ENCODE measurements around the gene MKI67.

MKI67 gene

GRCh38 chr10:128166151-128166550 lies 39.9 kb upstream of the MKI67 start:
- no peak for TF ChIP-seq ZNF274 (IDR thresholded peaks at IDR 0.05; ENCODE audit: low read depth, low read length)
- no peak overlapping the region for H3K4me3 ChIP-seq (ENCODE audit: insufficient read length, low read depth)
- H3K9me3 ChIP-seq (ENCODE audit: insufficient read depth, low read length) = no peaks in the 10 kb centered on the region
- H3K27me3 ChIP-seq (ENCODE audit: insufficient read depth, insufficient read length) = no peaks in the 10 kb centered on the region
- no peaks in the 10 kb centered on the region for H3K36me3 ChIP-seq (ENCODE audit: insufficient read depth, insufficient read length, low read length)
- no peak for DNase-seq (ENCODE audit: low read depth, low spot score)
- peaks cover 3% of the 10 kb centered on the region for H3K4me1 ChIP-seq (ENCODE audit: insufficient read depth, insufficient read length)
- H3K9ac ChIP-seq (ENCODE audit: insufficient read length, low read depth) = no peak overlapping the region

GRCh38 chr10:128165536-128165935 lies 39.3 kb upstream of the MKI67 start:
- no peaks in the 10 kb centered on the region for H3K27me3 ChIP-seq (ENCODE audit: insufficient read depth, insufficient read length)
- H3K4me3 ChIP-seq (ENCODE audit: insufficient read length, low read depth) = no peak overlapping the region
- TF ChIP-seq YY1 (IDR thresholded peaks at IDR 0.05; ENCODE audit: insufficient read depth, insufficient read length) (no peak), SUZ12 (IDR thresholded peaks at IDR 0.05; ENCODE audit: extremely low read depth, insufficient read depth, insufficient read length) (no peak), ZNF274 (IDR thresholded peaks at IDR 0.05; ENCODE audit: low read depth, low read length) (no peak)
- no peak for DNase-seq (ENCODE audit: low read depth, low spot score)
- no peak overlapping the region for H3K9ac ChIP-seq (ENCODE audit: insufficient read length, low read depth)
- no peaks in the 10 kb centered on the region for H3K36me3 ChIP-seq (ENCODE audit: insufficient read depth, insufficient read length, low read length)
- no peaks in the 10 kb centered on the region for H3K9me3 ChIP-seq (ENCODE audit: insufficient read depth, low read length)
- peaks cover 3% of the 10 kb centered on the region for H3K4me1 ChIP-seq (ENCODE audit: insufficient read depth, insufficient read length)

- DNase-seq (ENCODE audit: low read depth, low spot score) = no peak
- H3K4me1 ChIP-seq (ENCODE audit: insufficient read depth, insufficient read length) = peaks cover 3% of the 10 kb centered on the region
- H3K27me3 ChIP-seq (ENCODE audit: insufficient read depth, insufficient read length) = no peaks in the 10 kb centered on the region
- no peaks in the 10 kb centered on the region for H3K36me3 ChIP-seq (ENCODE audit: insufficient read depth, insufficient read length, low read length)
- no peaks in the 10 kb centered on the region for H3K9me3 ChIP-seq (ENCODE audit: insufficient read depth, low read length)
- no peak for TF ChIP-seq YY1 (IDR thresholded peaks at IDR 0.05; ENCODE audit: insufficient read depth, insufficient read length)
- TF ChIP-seq SUZ12 (IDR thresholded peaks at IDR 0.05; ENCODE audit: extremely low read depth, insufficient read depth, insufficient read length) = no peak
- TF ChIP-seq ZNF274 (IDR thresholded peaks at IDR 0.05; ENCODE audit: low read depth, low read length) = no peak
- no peak overlapping the region for H3K4me3 ChIP-seq (ENCODE audit: insufficient read length, low read depth)
- no peak overlapping the region for H3K9ac ChIP-seq (ENCODE audit: insufficient read length, low read depth)
Measured at GRCh38 chr10:128163701-128164100, 37.5 kb upstream of the MKI67 start.

- Histone ChIP-seq H3K4me1 (ENCODE audit: insufficient read depth, insufficient read length) (peaks cover 7% of the 10 kb centered on the region), H3K4me3 (ENCODE audit: insufficient read length, low read depth) (no peak overlapping the region), H3K9ac (ENCODE audit: insufficient read length, low read depth) (no peak overlapping the region), H3K27me3 (ENCODE audit: insufficient read depth, insufficient read length) (no peaks in the 10 kb centered on the region), H3K9me3 (ENCODE audit: insufficient read depth, low read length) (no peaks in the 10 kb centered on the region), H3K36me3 (ENCODE audit: insufficient read depth, insufficient read length, low read length) (no peaks in the 10 kb centered on the region)
- TF ChIP-seq SUZ12 (IDR thresholded peaks at IDR 0.05; ENCODE audit: extremely low read depth, insufficient read depth, insufficient read length) (no peak), ZNF274 (IDR thresholded peaks at IDR 0.05; ENCODE audit: low read depth, low read length) (no peak), YY1 (IDR thresholded peaks at IDR 0.05; ENCODE audit: insufficient read depth, insufficient read length) (no peak)
- DNase-seq (ENCODE audit: low read depth, low spot score) = no peak
Measured at GRCh38 chr10:128161031-128161430, 34.8 kb upstream of the MKI67 start.

GRCh38 chr10:128160297-128160711 lies 34.1 kb upstream of the MKI67 start:
- H3K4me1 ChIP-seq (ENCODE audit: insufficient read depth, insufficient read length) = peaks cover 7% of the 10 kb centered on the region
- H3K9me3 ChIP-seq (ENCODE audit: insufficient read depth, low read length) = no peaks in the 10 kb centered on the region
- no peaks in the 10 kb centered on the region for H3K36me3 ChIP-seq (ENCODE audit: insufficient read depth, insufficient read length, low read length)
- DNase-seq (ENCODE audit: low read depth, low spot score) = no peak
- TF ChIP-seq SUZ12 (IDR thresholded peaks at IDR 0.05; ENCODE audit: extremely low read depth, insufficient read depth, insufficient read length) (no peak), ZNF274 (IDR thresholded peaks at IDR 0.05; ENCODE audit: low read depth, low read length) (no peak), YY1 (IDR thresholded peaks at IDR 0.05; ENCODE audit: insufficient read depth, insufficient read length) (no peak)
- H3K4me3 ChIP-seq (ENCODE audit: insufficient read length, low read depth) = no peak overlapping the region
- H3K9ac ChIP-seq (ENCODE audit: insufficient read length, low read depth) = no peak overlapping the region
- H3K27me3 ChIP-seq (ENCODE audit: insufficient read depth, insufficient read length) = no peaks in the 10 kb centered on the region

GRCh38 chr10:128158021-128158795 lies 32.0 kb upstream of the MKI67 start:
- H3K27me3 ChIP-seq (ENCODE audit: insufficient read depth, insufficient read length) = no peaks in the 10 kb centered on the region
- no peak overlapping the region for H3K9ac ChIP-seq (ENCODE audit: insufficient read length, low read depth)
- H3K9me3 ChIP-seq (ENCODE audit: insufficient read depth, low read length) = no peaks in the 10 kb centered on the region
- DNase-seq (ENCODE audit: low read depth, low spot score) = no peak
- TF ChIP-seq YY1 (IDR thresholded peaks at IDR 0.05; ENCODE audit: insufficient read depth, insufficient read length) = no peak
- no peak for TF ChIP-seq SUZ12 (IDR thresholded peaks at IDR 0.05; ENCODE audit: extremely low read depth, insufficient read depth, insufficient read length)
- TF ChIP-seq ZNF274 (IDR thresholded peaks at IDR 0.05; ENCODE audit: low read depth, low read length) = no peak
- H3K4me1 ChIP-seq (ENCODE audit: insufficient read depth, insufficient read length) = peaks cover 7% of the 10 kb centered on the region
- no peak overlapping the region for H3K4me3 ChIP-seq (ENCODE audit: insufficient read length, low read depth)
- H3K36me3 ChIP-seq (ENCODE audit: insufficient read depth, insufficient read length, low read length) = no peaks in the 10 kb centered on the region

GRCh38 chr10:128156999-128157755 lies 31.0 kb upstream of the MKI67 start:
- no peak overlapping the region for H3K4me3 ChIP-seq (ENCODE audit: insufficient read length, low read depth)
- peaks cover 8% of the 10 kb centered on the region for H3K4me1 ChIP-seq (ENCODE audit: insufficient read depth, insufficient read length)
- H3K9ac ChIP-seq (ENCODE audit: insufficient read length, low read depth) = no peak overlapping the region
- H3K9me3 ChIP-seq (ENCODE audit: insufficient read depth, low read length) = no peaks in the 10 kb centered on the region
- H3K27me3 ChIP-seq (ENCODE audit: insufficient read depth, insufficient read length) = no peaks in the 10 kb centered on the region
- no peaks in the 10 kb centered on the region for H3K36me3 ChIP-seq (ENCODE audit: insufficient read depth, insufficient read length, low read length)
- TF ChIP-seq ZNF274 (IDR thresholded peaks at IDR 0.05; ENCODE audit: low read depth, low read length) (no peak), YY1 (IDR thresholded peaks at IDR 0.05; ENCODE audit: insufficient read depth, insufficient read length) (no peak), SUZ12 (IDR thresholded peaks at IDR 0.05; ENCODE audit: extremely low read depth, insufficient read depth, insufficient read length) (no peak)
- DNase-seq (ENCODE audit: low read depth, low spot score) = no peak
